HG02884 (cell line): ENCODE measurements around the gene CHST13.

Source experiments
- ATAC-seq: cut with Tn5 transposase; IDR thresholded peaks from one replicate; pipeline ENCODE4 v1.9.1; 2021; ENCODE audit warnings: mild to moderate bottlenecking, moderate library complexity; ENCODE audit not compliant: unreplicated experiment

CHST13 gene

DNA sequence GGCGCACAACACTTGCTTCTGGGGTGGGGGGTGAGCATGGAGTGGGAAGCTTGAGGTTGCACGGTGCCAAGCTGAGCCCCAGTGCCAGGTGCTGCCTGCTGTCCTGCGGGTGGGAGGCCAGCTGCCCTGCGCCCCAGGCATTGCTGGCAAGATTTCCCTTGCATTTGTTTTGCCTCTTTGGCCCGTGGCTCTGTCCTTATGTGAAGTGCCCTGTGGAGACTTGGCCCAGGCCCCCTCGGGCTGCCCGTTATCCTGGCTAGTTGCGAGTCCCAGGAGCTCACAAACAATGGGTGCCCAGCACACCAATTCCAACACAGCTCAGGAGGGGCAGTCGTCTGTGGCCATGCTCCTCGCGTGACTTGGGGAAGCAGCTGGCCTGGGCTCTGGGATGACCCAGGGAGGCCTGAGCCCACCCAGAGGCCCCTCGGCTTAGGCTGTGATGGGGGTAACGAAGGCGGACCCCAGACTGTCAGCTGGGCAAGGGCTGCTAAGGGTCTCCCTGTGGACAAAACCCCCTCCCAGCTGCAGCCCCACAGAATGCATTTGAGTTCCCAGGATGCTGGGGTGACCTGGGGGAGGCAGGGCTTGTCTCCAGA is 28.8 kb downstream of the CHST13 start:
- ATAC-seq: no peak

DNA sequence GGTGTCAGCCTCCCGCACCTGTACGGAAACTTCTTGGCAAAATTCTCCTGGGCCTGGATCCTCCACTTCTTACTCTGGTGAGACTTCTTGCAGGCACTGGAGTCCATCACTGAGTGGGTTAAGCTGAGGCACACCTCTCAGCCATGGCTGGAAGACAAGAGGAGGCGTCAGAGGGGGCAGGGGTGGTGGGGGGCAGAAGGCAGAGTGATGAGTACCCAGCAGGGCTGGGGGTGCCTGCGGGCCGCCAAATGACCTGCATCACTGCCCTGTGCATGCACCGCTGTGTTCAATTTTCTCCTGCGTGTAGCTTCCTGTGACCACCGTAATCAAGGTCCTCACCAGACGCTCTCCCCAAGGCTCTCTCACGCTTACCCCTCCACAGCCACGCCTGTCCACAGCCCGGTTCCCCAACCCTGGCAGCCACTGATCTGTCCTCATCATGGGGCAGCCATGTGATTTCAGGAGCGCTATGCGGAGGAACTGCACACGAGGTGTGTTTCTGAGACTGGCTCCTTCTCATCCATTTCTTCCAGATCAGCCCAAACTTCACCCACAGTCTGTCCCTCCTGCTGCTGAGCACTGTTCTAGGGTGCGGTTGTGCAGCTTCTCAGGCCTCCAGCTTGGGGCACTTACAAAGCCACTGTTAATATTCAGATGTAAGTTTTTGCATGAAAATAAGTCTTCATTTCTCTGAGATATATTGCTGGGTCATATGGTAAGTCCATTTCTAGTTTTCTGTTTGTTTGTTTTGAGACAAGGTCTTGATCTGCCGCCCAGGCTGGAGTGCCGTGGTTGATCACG is 29.5 kb downstream of the CHST13 start:
- ATAC-seq: no peak

DNA sequence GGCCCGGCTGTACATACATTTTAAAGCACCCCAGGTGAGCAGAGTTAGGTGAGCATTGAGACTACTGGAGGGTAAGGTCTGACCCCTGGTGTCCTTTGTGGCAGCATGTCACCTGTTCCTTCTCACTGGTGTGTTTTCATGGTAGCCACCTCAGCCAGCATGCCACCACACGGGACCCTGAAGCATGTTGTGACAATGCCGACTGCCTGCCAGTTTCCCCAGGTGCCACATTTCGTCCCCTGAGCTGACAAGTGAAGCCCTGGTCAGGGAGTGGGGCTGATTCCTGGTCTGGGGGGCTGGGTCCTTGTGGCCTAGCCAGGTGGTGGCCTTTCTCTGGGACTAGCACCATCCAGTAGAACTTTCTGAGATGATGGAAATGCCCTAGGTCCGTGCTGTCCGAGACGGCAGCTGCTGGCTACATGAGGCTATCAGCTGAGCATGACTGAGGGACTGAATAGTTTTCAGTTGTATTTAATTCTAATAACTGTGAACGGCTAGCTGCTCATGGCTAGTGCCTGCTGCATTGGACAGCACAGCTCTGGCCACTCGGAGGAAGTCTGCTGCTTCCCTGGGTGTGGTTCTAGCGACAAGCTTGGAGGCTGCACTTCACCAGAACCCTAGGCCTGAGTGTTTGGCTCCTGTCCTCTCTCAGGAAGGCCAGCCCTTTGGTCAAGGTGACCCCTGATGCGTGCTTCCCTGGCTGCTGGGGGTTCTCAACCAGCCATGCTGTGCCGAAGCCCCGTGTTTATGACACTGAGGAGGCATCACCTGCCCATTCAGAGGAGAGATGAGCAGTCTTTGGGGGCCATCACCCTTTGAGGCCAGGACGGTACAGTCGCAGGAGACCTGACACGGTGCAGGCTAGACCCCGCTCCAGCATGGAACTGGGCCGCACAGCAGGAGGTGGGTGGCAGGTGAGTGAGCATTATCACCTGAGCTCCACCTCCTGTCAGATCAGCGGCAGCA is 30.9 kb downstream of the CHST13 start:
- no peak for ATAC-seq

DNA sequence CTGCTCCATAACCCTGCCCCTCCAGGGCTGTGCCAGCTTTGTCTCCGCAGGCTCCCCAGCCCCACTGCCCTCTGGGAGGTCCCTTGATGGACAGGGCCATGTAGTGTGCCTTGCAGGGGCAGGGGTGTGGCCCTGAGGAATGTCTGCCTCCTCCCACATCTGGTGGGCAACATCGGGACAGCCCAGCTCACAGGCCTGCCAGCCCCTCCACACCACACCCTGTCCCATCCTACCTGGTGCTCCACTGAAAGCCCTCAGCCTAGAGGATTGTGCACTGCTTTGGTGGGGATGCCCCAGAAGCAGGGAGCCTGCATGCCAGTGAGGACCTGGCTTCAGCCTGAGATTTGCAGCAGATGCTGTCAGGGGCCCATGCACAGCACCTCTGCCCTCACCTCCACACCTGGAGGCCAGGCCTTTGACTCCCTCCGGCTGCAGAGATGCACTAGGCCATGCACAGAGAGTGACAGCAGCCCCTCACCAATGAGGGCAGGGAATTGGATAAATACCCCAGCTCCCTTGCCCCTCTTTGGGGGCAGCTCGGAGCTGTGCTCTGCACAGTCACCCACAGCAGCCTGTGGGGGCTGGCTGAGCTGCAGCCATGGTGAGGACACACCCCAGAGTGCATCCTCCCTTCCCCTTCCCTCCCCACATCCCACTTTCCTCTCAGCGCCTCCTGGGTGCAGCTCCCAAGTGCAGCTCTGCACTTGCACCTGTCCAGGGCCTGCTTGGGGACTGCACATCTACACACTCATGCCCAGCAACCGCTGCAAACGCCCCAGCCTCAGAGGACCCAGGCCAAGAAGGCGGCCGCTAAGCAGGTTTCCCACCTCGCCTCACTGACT is 32.1 kb downstream of the CHST13 start:
- no peak for ATAC-seq

DNA sequence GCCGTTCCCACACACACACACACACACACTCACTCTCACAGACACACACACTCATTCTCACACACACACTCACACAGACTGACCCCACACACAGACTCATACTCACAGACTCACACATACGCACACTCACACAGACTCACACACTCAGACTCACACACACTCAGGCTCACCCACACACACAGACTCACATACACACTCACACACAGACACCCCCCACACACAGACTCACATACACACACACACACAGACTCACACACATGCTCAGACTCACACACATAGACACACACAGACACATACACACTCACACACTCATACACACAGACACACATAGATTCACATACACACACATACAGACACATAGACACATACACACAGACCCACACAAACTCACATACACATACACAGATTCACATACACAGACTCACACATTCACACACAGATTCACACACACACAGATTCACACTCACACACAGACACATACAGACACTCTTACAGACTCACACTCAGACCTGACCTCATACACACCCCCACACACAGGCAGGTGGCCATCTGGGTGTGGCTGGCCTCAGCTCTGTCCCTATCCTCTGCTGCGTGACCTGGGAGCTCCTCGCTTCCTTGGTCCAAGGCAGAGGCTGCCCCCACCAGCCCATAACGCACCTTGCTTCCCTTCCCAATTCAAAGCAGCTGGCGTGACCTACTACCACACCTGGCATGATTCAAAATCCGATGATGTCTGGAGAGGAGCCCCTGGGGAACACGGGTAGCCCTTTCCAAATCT is 32.9 kb downstream of the CHST13 start:
- ATAC-seq: no peak

DNA sequence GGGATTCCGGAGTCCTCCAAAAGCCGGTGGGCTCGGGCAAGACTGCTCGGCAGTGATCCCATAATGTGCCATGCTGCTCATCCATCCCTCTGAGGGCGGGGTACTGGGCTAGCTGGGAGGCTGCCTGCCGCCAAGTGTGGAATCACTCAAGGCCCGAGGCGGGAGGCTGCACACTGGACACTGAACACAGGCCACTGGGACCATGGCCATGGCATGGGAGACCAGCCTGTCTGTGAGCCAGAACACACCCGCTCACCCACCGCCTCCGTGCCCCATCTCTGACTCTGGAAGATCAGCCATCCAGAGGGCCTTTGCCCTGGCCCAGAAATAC is 33.4 kb downstream of the CHST13 start:
- ATAC-seq: no peak

DNA sequence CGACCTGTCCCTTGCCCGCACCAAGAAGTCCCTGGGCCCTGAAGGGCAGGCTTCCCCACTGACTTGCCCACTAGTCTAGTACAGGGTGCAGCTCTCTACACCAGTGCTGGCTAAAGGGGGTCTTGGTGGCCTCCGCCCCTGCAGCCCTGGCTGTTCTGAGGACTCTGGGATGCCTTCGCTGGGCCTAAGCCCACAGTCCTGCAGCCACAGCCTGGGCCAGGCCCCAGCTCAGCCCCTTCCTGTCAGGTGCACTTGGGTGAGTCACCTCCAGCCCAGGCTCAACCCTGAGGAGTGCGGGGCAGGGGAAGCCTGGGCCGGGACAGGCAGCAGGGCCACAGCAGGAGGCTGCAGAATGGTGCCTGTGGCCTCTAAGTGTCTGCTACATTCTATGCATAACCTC is 33.8 kb downstream of the CHST13 start:
- ATAC-seq: no peak

DNA sequence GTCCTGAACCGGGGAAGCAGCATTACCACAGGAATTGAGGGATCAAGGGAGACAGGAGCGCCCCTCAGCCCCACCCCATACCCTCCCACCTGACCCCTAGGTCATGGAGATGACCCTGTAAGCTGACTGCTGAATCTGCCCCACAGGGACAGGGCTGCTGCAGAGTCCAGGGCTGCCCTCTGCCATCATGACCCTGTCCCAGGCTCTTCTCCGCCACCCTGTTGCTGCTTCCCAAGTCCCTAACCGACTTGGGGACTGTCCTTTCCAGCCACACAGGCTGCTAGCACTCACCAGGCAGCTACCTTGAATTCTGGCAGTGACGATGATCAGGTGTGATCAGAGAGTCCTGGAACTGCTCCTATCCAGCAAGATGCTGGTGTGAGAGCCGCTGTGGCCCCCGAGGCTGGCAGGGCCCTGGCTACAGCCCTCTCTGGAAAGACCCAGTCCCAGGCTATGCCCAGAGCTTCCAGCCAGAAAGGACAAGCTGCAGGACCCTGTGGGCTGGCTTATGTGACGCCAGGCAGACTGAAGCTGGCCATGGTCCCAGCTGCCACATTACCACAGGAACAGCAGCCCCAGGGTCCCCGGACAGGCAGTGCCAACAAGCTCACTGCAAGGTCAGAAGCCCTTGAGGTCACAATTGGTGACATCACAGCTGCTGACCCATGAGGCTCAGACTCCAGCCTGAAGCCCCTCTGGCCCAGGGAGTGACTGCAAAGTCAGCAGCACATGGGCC is 34.5 kb downstream of the CHST13 start, which contains the start of gene C3orf22:
C3orf22 (minus strand) TSS at position 597 of the 736 bp plus-strand sequence. CDS start 5,542 bp downstream, outside the sequence.
- no peak for ATAC-seq

DNA sequence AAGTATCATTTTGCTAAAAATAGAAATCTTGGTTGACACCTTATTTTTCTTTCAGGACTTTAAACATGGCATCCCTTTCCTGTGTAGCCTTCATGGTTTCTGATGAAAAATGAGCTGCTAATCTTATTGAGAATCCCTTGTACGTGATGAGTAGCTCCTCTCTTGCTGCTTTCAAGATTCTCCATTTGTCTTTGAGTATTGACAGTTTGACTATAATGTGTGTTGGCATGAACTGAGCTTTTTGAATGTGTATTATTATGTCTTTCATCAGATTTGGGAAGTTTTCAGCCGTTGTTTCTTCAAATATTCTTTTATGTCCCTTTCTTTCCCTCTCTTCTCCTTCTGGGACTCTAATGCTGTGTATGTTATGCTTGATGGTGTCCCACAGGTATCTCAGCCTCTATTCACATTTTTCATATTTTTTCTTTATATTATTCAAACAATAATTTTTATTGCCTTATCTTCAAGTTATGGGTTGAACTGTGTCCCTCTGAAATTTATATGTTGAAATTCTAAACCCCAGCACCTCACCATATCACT is 38.9 kb downstream of the CHST13 start:
- ATAC-seq: no peak

DNA sequence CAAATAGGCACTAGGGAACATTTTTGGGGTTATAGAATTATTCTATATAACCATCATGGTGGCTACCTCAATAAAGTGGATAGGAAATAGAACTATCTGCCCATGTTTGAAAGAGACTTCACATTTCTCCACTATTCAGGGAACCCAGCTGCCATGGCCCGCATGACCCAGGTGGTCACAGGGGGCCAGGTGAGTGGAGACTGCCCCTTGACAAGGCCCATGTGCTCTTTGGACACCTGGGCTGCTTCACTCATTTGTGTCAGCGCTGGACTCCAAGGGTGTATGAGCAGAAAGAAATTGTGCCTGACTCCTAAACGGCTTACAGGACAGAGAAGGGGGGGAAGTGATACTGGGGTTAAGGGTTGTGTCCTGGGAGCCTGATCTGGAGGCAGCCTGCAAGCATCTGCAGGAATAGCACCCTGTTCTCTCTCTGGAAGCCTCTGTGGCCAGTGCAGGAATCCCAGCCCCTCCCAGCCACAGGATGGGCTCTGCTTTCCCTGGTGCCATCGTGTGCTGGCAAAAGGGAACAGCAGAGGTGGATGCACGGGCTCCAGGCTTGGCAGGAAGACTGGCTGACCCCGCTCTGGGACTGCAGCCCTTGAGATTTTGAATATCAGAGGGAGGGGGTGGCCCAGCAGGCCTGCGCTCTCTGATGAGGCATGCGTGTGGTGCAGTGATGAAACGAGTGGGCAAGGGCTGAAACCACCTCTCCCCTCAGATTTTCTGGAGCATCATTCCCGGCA is 43.9 kb downstream of the CHST13 start:
- ATAC-seq: no peak

DNA sequence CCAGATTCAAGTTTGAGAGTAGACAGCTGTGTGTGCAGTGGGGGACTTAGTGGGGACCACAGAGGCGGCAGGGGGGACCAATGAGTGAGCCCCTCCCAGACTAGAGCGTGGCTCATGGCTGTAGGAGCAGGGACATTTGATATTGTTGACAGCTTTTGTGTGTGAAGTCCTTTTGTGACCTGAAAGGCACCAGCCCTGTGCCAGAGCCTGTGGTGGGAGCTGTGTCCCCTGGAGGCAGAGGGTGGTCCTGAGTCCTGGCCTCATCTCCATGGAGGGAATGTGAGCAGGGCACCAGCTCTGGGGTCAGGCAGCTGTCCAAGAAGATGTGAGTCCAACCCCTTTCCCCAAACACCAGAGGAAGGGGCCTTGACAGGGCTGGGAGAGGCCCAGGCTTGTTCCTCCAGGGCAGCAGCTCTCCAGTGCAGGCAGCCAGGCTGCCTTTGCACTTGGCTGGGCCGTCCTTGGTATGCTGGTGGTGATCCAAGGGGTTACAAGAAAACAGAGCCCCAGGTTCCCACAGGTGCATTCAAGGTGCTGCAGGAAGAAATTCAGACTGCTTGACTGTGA is 44.9 kb downstream of the CHST13 start:
- no peak for ATAC-seq

DNA sequence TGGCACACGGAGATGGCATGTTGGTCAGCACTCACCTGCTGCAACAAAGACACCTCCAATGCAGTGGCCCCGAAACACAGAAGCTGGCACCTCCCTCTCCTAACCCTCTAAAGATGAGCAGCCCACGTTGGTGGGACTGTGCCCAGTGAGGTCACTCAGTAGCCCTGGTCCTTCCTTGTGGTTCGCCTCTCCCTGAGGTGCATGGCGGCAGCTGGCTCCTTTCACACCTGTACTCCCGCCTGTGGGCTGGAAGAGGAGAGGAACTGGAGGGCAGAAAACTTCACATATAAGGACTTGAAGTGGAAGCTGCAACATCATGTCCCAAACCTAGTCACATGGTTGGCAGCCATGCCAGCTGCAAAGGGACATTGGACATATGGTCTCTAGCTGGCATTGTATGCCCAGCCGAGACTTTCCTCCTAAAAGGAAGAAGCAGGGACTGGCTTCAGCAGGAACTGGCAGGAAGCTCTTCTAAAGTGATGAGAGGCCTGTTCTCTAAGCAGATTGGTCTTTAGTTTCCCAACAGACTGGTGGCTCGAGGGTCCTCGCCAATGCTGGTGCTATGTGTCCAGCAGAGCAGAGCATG is 45.5 kb downstream of the CHST13 start:
- ATAC-seq: no peak

DNA sequence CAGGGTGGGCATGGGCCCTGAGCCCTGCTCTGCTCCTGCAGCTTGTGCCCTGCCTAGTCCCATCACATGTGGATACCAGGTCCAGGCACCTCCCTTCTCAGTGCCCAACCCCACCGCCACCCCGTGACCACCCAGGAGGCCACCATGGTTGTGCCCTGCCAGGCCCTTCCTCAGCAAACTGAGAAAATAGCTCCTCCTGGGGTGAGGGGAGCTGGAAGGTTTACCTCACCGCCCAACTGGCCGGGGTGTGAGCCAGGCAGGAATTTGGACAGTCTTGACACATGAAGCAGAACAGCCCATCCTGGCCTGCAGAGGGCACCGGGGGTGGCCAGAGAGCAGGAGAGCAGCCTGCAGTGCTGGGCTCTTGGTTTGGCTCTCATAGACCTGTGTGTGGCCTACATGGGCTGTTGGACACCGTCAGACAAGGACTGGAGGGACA is 46.2 kb downstream of the CHST13 start:
- no peak for ATAC-seq

DNA sequence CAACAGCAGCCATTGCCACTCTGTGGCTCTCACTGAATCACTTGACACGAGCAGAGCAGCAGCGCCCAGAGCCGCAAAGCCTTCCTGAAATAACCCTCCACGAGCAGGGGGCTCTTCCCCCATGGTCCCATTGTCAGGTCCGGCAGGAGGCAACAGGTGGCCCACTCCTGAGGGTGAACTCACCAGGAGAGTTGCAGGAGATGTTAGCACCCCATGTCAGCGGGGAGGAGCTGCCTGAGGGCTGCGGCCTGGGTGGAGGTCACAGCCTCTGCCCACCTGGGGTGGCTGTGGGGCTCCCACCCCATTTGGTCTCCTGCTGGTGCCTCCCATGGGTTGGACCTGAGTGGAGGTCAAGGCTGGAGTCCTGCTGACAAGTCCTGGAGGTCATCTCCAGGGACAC is 47.1 kb downstream of the CHST13 start:
- ATAC-seq: no peak

DNA sequence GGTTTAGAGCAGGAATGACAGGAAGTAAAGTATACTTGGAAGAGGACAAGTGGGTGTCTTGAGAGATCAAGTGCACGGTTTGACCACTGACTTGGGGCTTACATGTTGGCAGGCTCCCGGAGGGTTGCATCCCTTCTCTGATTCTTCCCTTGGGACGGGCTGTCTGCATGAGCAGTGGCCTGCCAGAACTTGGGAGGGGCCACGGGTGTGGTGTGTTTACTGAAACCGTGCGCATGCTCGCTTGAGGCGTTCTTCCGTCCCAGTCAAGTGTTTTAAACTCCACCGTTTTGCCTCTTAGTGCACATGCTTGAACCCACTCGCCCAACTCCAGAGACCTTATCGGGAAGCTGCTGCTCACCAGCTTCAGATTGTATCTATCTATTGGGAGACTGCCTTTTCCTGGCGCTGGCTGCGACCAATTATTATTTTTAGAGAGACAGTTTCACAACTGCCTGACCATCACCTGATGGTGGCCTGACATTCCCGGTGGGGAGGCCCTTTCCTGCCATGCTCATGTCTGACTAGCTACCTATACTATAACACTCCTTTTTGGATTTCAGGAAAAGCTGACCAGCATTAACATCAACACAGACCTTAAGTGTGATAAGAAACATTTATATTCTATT is 49.6 kb downstream of the CHST13 start:
- ATAC-seq: no peak

DNA sequence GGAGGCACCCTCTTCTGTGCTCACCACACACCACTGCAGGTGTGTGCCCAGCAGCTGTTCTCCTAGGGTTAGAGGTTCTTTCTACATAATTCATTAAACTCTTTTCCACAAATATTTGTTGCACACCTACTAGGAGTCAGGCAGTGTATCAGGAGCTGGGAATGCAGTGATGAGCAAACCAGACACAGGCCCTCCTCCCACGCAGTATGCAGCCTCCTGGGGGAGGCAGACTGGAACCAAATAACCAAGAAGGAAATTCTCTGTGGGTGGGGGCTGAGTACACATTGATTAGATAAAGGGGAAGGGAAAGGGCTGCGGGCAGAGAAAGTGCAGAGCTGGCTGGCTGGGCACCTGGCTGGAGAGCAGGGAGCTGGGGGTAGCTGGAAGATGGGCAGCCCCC is 53.3 kb downstream of the CHST13 start:
- no peak for ATAC-seq

DNA sequence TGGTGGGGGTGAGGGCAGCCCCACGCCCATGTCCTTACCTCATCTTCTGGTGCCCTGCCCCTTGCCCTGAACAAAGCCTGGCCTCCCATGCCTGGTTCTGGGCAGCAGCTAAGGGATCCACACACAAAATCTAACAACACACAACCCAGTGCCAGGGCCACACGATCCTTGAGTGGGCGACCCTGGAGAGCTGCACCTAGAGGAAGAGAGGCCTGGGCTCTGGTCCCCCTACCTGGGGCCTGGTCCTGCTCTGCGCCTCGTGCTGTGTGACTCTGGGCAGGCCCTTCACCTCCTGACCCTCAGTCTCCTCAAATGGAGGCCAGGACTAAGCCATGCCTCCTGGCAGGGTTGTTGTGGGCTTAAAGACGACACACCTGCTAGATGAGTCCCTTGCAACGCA is 54.7 kb downstream of the CHST13 start:
- no peak for ATAC-seq
